ENCODE data around the gene MTERF2.

MTERF2 gene

GRCh38 chr12:106934277-106934676, 52.7 kb downstream of the MTERF2 start:
- DNase-seq = no peak
- no peak overlapping the region for H2AFZ ChIP-seq (ENCODE audit: insufficient read depth, low read length, poor library complexity)
- H2BK120ac ChIP-seq (ENCODE audit: insufficient read depth, low read length, poor library complexity) = no peak overlapping the region
- H3K27me3 ChIP-seq (ENCODE audit: insufficient read depth, low read length) = no peaks in the 10 kb centered on the region
- H4K8ac ChIP-seq (ENCODE audit: low read depth, low read length) = no peak overlapping the region
- no CpG with 5 or more reads among the region's 3 CpGs for WGBS (ENCODE audit: extremely low coverage, insufficient coverage, insufficient read length)
- H3K36me3 ChIP-seq (ENCODE audit: control insufficient read depth in 1 of 2, insufficient read depth in 2 of 2, low read length in 2 of 2) = no peaks in the 10 kb centered on the region
- no peak overlapping the region for H3K9ac ChIP-seq (ENCODE audit: low read length)
- H3K9me3 ChIP-seq (ENCODE audit: insufficient read depth, low read depth, low read length) = no peaks in the 10 kb centered on the region
- H3K4me2 ChIP-seq (ENCODE audit: low read length) = no peak overlapping the region
- H4K12ac ChIP-seq (ENCODE audit: low read depth, low read length) = no peak overlapping the region
- no peaks in the 10 kb centered on the region for H3K79me2 ChIP-seq (ENCODE audit: control insufficient read depth, insufficient read depth, low read length, poor library complexity)
- H3K27ac ChIP-seq (ENCODE audit: low read depth, low read length) = no peak overlapping the region
- no peak overlapping the region for H3K4ac ChIP-seq (ENCODE audit: low read depth, low read length)
- no peak overlapping the region for H4K91ac ChIP-seq (ENCODE audit: low read depth, low read length)
- H2BK12ac ChIP-seq (ENCODE audit: low read length) = no peak overlapping the region
- H3K79me1 ChIP-seq (ENCODE audit: low read length) = no peaks in the 10 kb centered on the region
- H2BK5ac ChIP-seq (ENCODE audit: low read depth, low read length, poor library complexity) = no peak overlapping the region
- H3K23ac ChIP-seq (ENCODE audit: low read length) = no peak overlapping the region
- no peak overlapping the region for H2AK5ac ChIP-seq (ENCODE audit: low read length)
- H3K4me1 ChIP-seq (ENCODE audit: control insufficient read depth in 1 of 2, insufficient read depth in 2 of 2, low read length in 2 of 2) = no peaks in the 10 kb centered on the region
- H3K14ac ChIP-seq (ENCODE audit: low read length) = no peak overlapping the region
- H3K18ac ChIP-seq (ENCODE audit: low read length) = no peak overlapping the region
- no peak overlapping the region for H3K4me3 ChIP-seq (ENCODE audit: low read depth, low read length)

Measured in trophoblast cell (in vitro differentiated cells and primary cell).